ENCODE measurements around the gene CHL1. TPM values are rescaled to one million over a fixed set of nuclear protein-coding genes. Genes with fewer than 3 reads are reported as not detected.

The CHL1 gene
- total and polyA plus RNA-seq, 2 experiments from 2014 or later = 1.4 to 1.9 TPM

GRCh38 chr3:295166-295565 lies 98.6 kb downstream of the CHL1 start:
- Histone ChIP-seq H3K79me2 (replicated peaks; ENCODE audit: insufficient read depth) (no peaks in the 10 kb centered on the region), H3K4me2 (no peak overlapping the region), H3K27ac (ENCODE audit: low read depth) (no peak overlapping the region), H2AFZ (peak overlapping the region; percentile 3; the same call in 1 of the 2 replicates), H4K20me1 (replicated peaks; ENCODE audit: insufficient read depth) (no peaks in the 10 kb centered on the region), H3K4me1 (ENCODE audit: insufficient read depth) (no peaks in the 10 kb centered on the region), H3K4me3 (no peak overlapping the region), H3K36me3 (ENCODE audit: insufficient read depth) (no peaks in the 10 kb centered on the region), H3F3A (replicated peaks; ENCODE audit: low read depth) (no peaks in the 10 kb centered on the region), H3K9me2 (ENCODE audit: insufficient read depth) (no peaks in the 10 kb centered on the region), H3K27me3 (ENCODE audit: insufficient read depth) (no peaks in the 10 kb centered on the region)
- H3K9me3 Mint-ChIP-seq = peaks cover 91% of the 10 kb centered on the region
- no peaks in the 10 kb centered on the region for H3K4me1 Mint-ChIP-seq
- H3K4me3 Mint-ChIP-seq = no peak overlapping the region
- DNase-seq (ENCODE audit: low spot score) = no peak
- no peak for ATAC-seq
- H3K36me3 Mint-ChIP-seq (ENCODE audit: low read depth) = peaks cover 32% of the 10 kb centered on the region
- no peak for TF ChIP-seq ZNF331 (CRISPR knock-in tag; IDR thresholded peaks at IDR 0.05; ENCODE audit: low read depth)
- no peak for TF ChIP-seq JUNB (IDR thresholded peaks at IDR 0.05; ENCODE audit: unreplicated experiment)
- TF ChIP-seq CTCF (conservative IDR thresholded peaks at IDR 0.05; ENCODE audit: low read depth in 2 of 2) = no peak
- TF ChIP-seq REST (IDR thresholded peaks at IDR 0.05; ENCODE audit: unreplicated experiment) = no peak
- TF ChIP-seq CREB1 (CRISPR knock-in tag; IDR thresholded peaks at IDR 0.05; ENCODE audit: low read depth) = no peak
- TF ChIP-seq EZH2 (IDR thresholded peaks at IDR 0.05; ENCODE audit: low read depth, unreplicated experiment) = no peak
- no peak for TF ChIP-seq POLR2AphosphoS5 (IDR thresholded peaks at IDR 0.05; ENCODE audit: low read depth)
- no peak for TF ChIP-seq EZH2phosphoT487 (IDR thresholded peaks at IDR 0.05; ENCODE audit: unreplicated experiment)
- no peak for TF ChIP-seq ETS1 (IDR thresholded peaks at IDR 0.05)
- no peak for TF ChIP-seq NANOG (IDR thresholded peaks at IDR 0.05; ENCODE audit: borderline replicate concordance)
- TF ChIP-seq ZNF114 (CRISPR knock-in tag; IDR thresholded peaks at IDR 0.05) = no peak
- TF ChIP-seq STAT1 (IDR thresholded peaks at IDR 0.05; ENCODE audit: unreplicated experiment) = no peak
- no peak for TF ChIP-seq ZNF462 (CRISPR knock-in tag; IDR thresholded peaks at IDR 0.05)
- H3K27ac Mint-ChIP-seq = no peak overlapping the region
- peaks cover 2% of the 10 kb centered on the region for H3K27me3 Mint-ChIP-seq (ENCODE audit: insufficient read depth, low read depth, poor library complexity)
